BE2C (cell line): ENCODE measurements around the gene RPL7A.

Source experiments
- DNase-seq: peaks from one replicate; pipeline ENCODE4 v3.0.0-alpha.2; 2020
- H3K27me3 ChIP-seq: fragments of 250-450 bp; sonication (Bioruptor Pico); 2 replicates; pipeline ENCODE4 v1.5.1; 2020; ENCODE audit warnings: mild to moderate bottlenecking
- H3K36me3 ChIP-seq: fragments of 250-450 bp; sonication (Bioruptor Pico); 2 replicates; pipeline ENCODE4 v1.5.1; 2020; ENCODE audit warnings: mild to moderate bottlenecking
- H3K4me1 ChIP-seq: fragments of 250-450 bp; sonication (Bioruptor Pico); 2 replicates; pipeline ENCODE4 v1.5.1; 2020
- H3K4me3 ChIP-seq: 2 replicates; pipeline ENCODE4 v1.5.1; 2011; ENCODE audit warnings: low read depth, low read length
- H3K9me3 ChIP-seq: fragments of 250-450 bp; sonication (Bioruptor Pico); 2 replicates; pipeline ENCODE4 v1.5.1; 2020
- TF ChIP-seq, protein P1 (sequence below): IDR thresholded peaks from 2 replicates; pipeline ENCODE4 v1.5.1; 2012; ENCODE audit warnings: mild to moderate bottlenecking, low read depth, low read length

The RPL7A gene

DNA sequence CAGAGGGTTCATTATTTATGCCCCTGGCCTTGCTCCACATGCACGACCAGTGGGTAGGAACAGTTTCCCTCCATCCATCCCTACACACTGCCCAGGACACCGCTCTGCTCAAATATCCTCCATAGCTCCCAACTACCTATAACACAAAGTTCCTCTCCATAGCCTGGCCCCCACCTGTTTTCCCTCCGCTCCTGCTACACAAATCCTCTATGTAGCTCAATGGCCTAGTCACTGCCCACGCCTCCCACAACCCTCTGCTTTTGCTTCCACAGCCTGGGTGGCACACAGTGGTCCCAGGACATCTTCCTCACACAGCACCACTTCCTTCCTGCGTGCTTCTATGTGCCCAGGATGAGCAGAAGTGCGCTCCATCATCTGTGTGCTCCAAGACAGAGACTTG is 49.4 kb downstream of the RPL7A start:
- Histone ChIP-seq H3K4me1 (no peaks in the 10 kb centered on the region), H3K9me3 (no peaks in the 10 kb centered on the region), H3K36me3 (peaks cover 4% of the 10 kb centered on the region; the same call in 1 of the 2 replicates), H3K4me3 (no peak overlapping the region), H3K27me3 (peaks cover 5% of the 10 kb centered on the region; the same call in 1 of the 2 replicates)
- TF ChIP-seq, protein P1, sequence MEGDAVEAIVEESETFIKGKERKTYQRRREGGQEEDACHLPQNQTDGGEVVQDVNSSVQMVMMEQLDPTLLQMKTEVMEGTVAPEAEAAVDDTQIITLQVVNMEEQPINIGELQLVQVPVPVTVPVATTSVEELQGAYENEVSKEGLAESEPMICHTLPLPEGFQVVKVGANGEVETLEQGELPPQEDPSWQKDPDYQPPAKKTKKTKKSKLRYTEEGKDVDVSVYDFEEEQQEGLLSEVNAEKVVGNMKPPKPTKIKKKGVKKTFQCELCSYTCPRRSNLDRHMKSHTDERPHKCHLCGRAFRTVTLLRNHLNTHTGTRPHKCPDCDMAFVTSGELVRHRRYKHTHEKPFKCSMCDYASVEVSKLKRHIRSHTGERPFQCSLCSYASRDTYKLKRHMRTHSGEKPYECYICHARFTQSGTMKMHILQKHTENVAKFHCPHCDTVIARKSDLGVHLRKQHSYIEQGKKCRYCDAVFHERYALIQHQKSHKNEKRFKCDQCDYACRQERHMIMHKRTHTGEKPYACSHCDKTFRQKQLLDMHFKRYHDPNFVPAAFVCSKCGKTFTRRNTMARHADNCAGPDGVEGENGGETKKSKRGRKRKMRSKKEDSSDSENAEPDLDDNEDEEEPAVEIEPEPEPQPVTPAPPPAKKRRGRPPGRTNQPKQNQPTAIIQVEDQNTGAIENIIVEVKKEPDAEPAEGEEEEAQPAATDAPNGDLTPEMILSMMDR: no peak
- no peak for DNase-seq

DNA sequence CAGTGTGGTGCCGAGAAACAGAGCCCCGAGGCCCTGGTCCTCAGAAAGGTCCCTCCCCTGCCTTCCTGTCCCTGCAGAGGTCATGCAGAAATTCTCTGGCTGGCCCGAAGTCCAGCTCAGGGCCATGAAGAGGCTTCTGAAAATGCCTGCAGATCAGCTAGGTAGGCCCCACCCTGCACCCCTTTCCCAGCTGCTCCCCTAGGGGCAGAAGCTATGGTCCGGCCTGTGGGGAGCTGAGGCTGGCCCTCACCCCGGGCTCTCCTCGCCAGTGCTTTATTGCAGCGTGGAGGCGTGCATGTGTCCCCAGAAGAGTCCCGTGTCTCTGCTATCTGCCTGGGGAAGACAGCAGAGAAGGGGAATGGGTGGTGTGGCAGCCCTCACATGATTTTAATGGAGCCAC is 49.9 kb downstream of the RPL7A start:
- TF ChIP-seq, protein P1: no peak
- no peak for DNase-seq
- H3K36me3 ChIP-seq: peaks cover 4% of the 10 kb centered on the region; the same call in 1 of the 2 replicates
- no peaks in the 10 kb centered on the region for H3K9me3 ChIP-seq
- no peaks in the 10 kb centered on the region for H3K4me1 ChIP-seq
- H3K27me3 ChIP-seq: peaks cover 5% of the 10 kb centered on the region; the same call in 1 of the 2 replicates
- no peak overlapping the region for H3K4me3 ChIP-seq

DNA sequence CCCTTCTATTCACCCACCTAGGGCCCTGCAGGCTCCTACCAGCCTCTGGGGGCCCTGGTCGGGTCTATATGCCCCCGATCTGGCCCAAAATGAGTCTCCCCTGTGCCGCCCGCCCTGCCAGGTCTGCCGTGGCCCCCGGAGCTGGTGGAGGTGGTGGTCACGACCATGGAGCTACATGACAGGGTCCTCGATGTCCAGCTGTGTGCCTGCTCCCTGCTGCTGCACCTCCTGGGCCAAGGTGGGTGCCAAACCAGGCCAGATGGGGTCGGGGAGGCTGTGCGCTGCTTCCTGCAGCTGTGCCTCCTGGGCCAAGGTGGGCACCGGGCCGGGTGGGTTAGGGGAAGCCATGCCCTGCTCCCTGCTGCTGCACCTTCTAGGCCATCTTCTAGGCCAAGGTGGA is 52.3 kb downstream of the RPL7A start:
- H3K4me1 ChIP-seq: no peaks in the 10 kb centered on the region
- TF ChIP-seq, protein P1: no peak
- H3K4me3 ChIP-seq: no peak overlapping the region
- no peaks in the 10 kb centered on the region for H3K27me3 ChIP-seq
- no peaks in the 10 kb centered on the region for H3K9me3 ChIP-seq
- DNase-seq: no peak
- H3K36me3 ChIP-seq: peaks cover 11% of the 10 kb centered on the region
